NT2/D1 (cell line): Measurements from ENCODE around the gene SLC9A8.

ENCODE experiments used
- DNase-seq: peaks from one replicate; pipeline ENCODE4 v3.0.0-alpha.2; 2011; ENCODE audit warnings: low read depth, low spot score
- H3K27me3 ChIP-seq: 2 replicates; pipeline ENCODE4 v1.6.0; 2011; ENCODE audit warnings: mild to moderate bottlenecking; ENCODE audit not compliant: insufficient read length, insufficient read depth
- H3K36me3 ChIP-seq: 2 replicates; pipeline ENCODE4 v1.6.1; 2011; ENCODE audit warnings: mild to moderate bottlenecking, low read length, mixed read lengths; ENCODE audit not compliant: insufficient read depth, insufficient read length
- H3K4me1 ChIP-seq: 2 replicates; pipeline ENCODE4 v1.5.1; 2011; ENCODE audit not compliant: insufficient read depth, insufficient read length
- H3K4me3 ChIP-seq: 2 replicates; pipeline ENCODE4 v1.5.1; 2011; ENCODE audit warnings: low read depth; ENCODE audit not compliant: insufficient read length
- H3K9ac ChIP-seq: 2 replicates; pipeline ENCODE4 v1.6.0; 2011; ENCODE audit warnings: low read depth; ENCODE audit not compliant: insufficient read length
- H3K9me3 ChIP-seq: 2 replicates; pipeline ENCODE4 v1.5.1; 2011; ENCODE audit warnings: mild to moderate bottlenecking, low read length; ENCODE audit not compliant: insufficient read depth
- SUZ12 ChIP-seq: IDR thresholded peaks from 2 replicates; pipeline ENCODE4 v1.6.1; 2011; ENCODE audit not compliant: insufficient read length, insufficient read depth; ENCODE audit errors: extremely low read depth
- YY1 ChIP-seq: IDR thresholded peaks from 2 replicates; pipeline ENCODE4 v1.6.1; 2011; ENCODE audit not compliant: insufficient read length, insufficient read depth
- ZNF274 ChIP-seq: IDR thresholded peaks from 2 replicates; pipeline ENCODE4 v1.6.1; 2011; ENCODE audit warnings: mild to moderate bottlenecking, low read depth, low read length

The SLC9A8 gene

DNA sequence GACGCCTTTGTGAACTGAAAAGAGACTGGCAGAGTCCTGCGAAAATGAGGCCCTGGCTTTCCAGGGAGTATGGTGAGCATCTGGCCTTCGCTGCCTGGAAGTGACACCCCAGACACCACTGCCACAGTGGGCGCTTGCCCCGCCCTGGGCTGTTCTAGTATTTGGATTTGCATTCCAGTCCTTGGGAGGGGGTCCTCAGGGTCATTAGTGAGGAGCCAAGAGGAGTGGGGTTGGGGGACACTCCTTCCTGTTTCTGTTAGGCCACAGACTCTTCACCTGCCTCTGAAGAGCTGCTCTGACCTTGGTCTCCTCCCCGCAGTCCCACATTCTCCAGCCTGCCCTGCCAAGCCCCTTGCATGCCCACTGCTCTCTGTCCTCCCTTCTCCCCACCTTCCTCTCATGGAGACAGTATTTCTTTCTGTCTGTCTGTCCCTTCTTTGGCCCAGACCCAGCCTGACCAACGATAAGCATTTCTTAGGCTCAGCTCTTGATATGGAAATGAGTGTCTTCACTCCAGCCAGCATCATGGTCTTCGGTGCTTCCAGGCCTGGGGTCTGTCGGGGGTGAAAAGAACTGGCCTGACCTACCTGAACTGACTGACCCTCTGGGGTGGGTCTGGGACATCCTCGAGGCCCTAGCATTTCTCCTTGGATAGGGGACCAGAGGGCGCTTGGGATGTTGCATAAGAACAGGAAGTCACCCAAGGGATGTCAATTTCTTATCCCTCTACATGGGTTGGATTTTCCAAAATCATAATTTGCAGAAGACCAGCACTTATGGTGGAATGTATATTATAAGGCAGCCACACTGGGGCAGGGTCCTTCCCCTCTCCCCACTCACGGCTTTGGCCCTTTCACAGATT lies 19.4 kb downstream of the SLC9A8 start:
- Histone ChIP-seq H3K9ac (no peak overlapping the region), H3K27me3 (no peaks in the 10 kb centered on the region), H3K9me3 (no peaks in the 10 kb centered on the region), H3K4me1 (peaks cover 7% of the 10 kb centered on the region), H3K36me3 (peaks cover 23% of the 10 kb centered on the region), H3K4me3 (no peak overlapping the region)
- DNase-seq: no peak
- TF ChIP-seq SUZ12: no peak

DNA sequence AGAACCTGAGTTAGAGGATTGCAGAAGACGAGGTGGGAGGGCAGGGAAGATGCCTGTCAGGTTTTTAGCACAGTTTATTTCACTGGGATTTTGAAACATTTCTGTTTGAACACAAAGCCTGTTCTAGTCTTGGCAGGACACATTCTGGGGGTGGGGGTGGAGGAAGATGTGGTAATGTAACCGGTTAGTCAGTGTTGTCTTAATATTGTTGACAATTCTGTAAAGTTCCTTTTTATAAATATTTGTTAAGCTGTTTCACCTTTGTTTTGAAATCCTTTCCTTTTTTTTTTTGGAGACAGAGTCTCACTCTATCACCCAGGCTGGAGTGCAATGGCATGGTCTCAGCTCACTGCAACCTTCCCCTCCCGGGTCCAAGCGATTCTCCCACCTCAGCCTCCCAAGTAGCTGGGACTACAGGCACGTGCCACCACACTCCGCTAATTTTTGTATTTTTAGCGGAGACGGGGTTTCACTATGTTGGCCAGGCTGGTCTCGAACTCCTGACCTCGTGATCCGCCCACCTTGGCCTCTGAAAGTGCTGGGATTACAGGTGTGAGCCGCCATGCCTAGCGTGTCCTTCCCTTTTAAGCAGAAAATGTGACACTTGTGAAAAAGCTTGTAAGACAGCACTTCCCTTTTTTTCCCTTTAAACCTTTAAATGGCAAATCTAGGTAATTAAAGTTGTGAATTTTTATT lies 20.2 kb downstream of the SLC9A8 start:
- H3K9me3 ChIP-seq: no peaks in the 10 kb centered on the region
- peaks cover 21% of the 10 kb centered on the region for H3K36me3 ChIP-seq
- no peak overlapping the region for H3K4me3 ChIP-seq
- no peak for DNase-seq
- TF ChIP-seq ZNF274 (no peak), SUZ12 (no peak), YY1 (no peak)
- H3K9ac ChIP-seq: no peak overlapping the region
- H3K27me3 ChIP-seq: no peaks in the 10 kb centered on the region
- peaks cover 7% of the 10 kb centered on the region for H3K4me1 ChIP-seq

DNA sequence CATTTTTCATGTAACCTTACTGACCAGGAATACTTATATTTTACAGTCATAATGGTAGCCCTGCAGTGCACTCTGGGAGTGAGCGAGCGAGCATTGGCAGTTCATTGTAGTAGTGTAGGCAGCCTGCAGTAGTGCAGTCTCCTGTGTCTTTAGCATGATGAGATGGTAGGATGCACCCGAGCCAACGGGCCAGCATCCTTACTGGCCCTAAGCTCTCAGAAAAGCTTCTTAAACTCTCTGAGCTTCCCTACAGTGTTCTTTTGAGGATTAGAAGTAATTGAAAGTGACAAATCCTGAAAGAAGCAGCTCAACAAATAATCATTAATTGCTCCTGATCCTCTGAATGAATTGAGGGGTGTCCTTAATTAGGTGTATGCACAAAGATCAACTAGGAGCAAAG lies 20.9 kb downstream of the SLC9A8 start:
- Histone ChIP-seq H3K9me3 (no peaks in the 10 kb centered on the region), H3K36me3 (peaks cover 21% of the 10 kb centered on the region), H3K4me3 (no peak overlapping the region), H3K9ac (no peak overlapping the region), H3K4me1 (peaks cover 7% of the 10 kb centered on the region), H3K27me3 (no peaks in the 10 kb centered on the region)
- no peak for DNase-seq
- TF ChIP-seq SUZ12 (no peak), ZNF274 (no peak)

DNA sequence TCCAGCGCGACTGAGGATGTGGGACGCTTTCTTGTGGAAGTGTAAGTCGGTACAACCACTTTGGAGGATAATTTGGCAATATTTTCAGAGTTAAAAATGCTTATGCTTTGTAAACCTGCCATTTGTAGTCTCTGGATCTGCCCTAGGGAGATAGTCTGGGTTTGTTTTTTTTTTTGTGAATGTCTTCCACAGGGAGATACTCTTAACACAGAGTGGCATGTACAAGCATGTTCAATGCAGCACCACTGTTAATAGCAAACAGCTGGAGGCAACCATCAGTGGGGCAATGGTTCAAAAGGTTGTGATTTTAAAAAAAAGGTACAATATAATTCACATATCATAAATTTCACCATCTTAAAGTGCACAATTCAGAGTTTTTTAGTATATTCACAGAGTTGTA lies 22.4 kb downstream of the SLC9A8 start:
- no peak overlapping the region for H3K9ac ChIP-seq
- H3K4me3 ChIP-seq: no peak overlapping the region
- H3K36me3 ChIP-seq: peaks cover 15% of the 10 kb centered on the region
- TF ChIP-seq YY1 (no peak), SUZ12 (no peak), ZNF274 (no peak)
- peaks cover 7% of the 10 kb centered on the region for H3K4me1 ChIP-seq
- no peaks in the 10 kb centered on the region for H3K27me3 ChIP-seq
- no peaks in the 10 kb centered on the region for H3K9me3 ChIP-seq
- no peak for DNase-seq

DNA sequence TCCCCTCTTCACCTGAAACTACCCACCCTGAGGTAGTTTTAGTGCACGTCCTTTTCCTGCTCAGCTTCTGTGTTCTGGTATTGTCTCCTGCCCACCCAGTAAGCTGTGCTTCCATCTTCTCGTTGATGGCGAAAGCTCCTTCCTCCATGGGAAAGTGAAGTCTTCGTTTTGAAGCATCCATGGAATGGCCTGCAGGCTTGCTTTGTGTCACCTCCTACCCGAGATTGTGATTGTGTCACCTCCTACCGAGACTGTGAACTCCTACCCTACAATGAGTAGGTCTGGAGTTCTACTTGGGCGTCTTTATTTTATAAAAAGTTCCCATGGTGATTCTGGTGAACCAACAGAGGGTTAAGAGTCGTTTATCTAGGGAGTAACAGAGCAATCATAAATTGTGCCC lies 25.9 kb downstream of the SLC9A8 start:
- H3K27me3 ChIP-seq: no peaks in the 10 kb centered on the region
- no peak for DNase-seq
- no peaks in the 10 kb centered on the region for H3K4me1 ChIP-seq
- H3K9ac ChIP-seq: no peak overlapping the region
- H3K36me3 ChIP-seq: peaks cover 8% of the 10 kb centered on the region
- H3K9me3 ChIP-seq: peaks cover 8% of the 10 kb centered on the region; the same call in 1 of the 2 replicates
- TF ChIP-seq SUZ12 (no peak), ZNF274 (no peak), YY1 (no peak)
- H3K4me3 ChIP-seq: no peak overlapping the region

DNA sequence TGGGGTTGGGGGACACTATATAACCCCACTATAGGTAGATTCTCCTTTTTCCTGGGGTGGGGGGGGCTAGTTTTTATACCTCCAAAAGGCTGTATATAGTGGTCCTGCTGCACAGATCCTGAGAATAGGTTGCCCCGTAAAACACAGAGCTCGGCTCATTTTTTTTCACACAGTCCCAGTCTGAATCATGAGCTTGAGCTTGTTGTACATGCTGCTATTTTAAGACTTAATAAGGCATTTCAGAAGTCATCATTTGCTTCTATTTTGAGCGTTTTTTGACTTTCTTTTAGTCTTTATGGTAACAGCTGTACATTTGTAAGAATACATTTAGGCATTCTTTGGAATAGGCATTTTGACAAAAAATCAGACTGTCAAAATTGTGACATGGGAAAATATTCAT lies 30.5 kb downstream of the SLC9A8 start:
- Histone ChIP-seq H3K9me3 (peaks cover 8% of the 10 kb centered on the region; the same call in 1 of the 2 replicates), H3K27me3 (no peaks in the 10 kb centered on the region), H3K4me1 (no peaks in the 10 kb centered on the region), H3K9ac (no peak overlapping the region), H3K4me3 (no peak overlapping the region), H3K36me3 (peaks cover 13% of the 10 kb centered on the region)
- TF ChIP-seq SUZ12: no peak
- no peak for TF ChIP-seq ZNF274
- no peak for TF ChIP-seq YY1
- no peak for DNase-seq

DNA sequence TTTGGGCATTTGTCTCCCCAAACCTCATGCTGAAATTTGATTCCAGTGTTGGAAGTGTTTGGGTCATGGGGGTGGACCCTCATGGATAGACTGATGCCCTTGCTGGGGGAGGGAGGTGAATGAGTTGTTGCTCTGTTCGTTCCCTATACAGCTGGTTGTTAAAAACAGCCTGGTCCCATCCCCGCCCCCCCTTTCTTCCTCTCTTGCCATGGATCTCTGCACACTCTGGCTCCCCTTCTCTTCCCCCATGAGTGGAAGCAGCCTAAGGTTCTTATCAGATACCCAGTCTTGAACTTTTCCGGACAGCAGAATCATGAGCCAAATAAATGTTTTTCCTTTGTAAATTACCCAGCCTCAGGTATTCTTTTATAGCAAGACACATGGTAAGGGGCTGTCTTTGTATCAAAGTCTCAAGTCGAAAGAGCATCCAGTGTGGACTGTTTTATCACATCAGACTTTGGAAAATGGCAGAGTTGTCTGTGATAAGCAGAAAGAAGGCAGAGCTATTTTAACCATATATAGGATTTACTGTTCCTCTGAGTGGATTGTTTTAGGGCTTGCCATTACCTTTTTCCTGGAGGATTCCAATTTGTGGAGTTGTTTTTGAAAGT lies 31.2 kb downstream of the SLC9A8 start:
- H3K4me1 ChIP-seq: no peaks in the 10 kb centered on the region
- TF ChIP-seq SUZ12: no peak
- no peak for TF ChIP-seq YY1
- no peak for TF ChIP-seq ZNF274
- no peak for DNase-seq
- peaks cover 8% of the 10 kb centered on the region; the same call in 1 of the 2 replicates for H3K9me3 ChIP-seq
- no peak overlapping the region for H3K4me3 ChIP-seq
- H3K36me3 ChIP-seq: peaks cover 16% of the 10 kb centered on the region
- no peaks in the 10 kb centered on the region for H3K27me3 ChIP-seq
- H3K9ac ChIP-seq: no peak overlapping the region
